ENCODE measurements around the gene CNGB1.
"Not testable (repeated sequence)": the region's sequence is repeated elsewhere in the genome, so short reads cannot be mapped to it uniquely, and the experiment has no call there.

Gene CNGB1

DNA sequence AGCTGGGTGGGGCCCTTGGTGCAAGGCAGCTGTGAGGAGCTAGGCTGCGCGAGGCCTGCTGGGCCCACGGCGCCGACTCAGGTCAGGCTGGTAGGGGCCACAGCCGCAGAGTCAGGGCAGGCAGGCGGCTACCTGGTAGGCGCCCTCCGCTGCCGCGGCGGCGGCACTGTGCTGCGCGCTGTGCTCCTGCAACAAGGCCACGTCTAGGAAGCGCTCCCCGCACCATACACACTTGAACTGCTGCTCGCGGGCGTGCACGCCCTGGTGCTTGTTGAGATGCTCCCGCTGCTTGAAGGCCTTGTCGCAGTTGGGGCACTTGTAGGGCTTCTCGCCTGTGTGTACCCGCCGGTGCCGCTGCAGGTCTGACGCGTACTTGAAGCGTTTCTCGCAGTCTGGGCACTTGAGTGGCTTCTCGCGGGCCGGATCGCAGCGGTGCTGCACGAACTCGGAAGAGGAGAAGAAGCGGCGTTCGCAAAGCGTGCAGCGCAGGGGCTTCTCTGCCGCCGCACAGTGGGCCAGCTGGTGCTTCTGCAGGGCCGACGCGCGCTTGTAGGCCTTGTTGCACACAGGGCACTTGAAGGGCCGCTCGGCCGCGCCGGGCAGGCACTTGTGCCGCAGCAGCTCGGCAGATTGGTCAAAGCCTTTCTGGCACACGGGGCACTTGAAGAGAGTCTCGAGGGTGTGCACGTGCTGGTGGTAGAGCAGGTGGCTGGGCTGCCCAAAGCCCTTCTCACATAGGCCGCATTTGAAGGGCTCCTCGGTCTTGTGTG is 25.7 kb upstream of the CNGB1 start:
- DNase-seq = no peak

DNA sequence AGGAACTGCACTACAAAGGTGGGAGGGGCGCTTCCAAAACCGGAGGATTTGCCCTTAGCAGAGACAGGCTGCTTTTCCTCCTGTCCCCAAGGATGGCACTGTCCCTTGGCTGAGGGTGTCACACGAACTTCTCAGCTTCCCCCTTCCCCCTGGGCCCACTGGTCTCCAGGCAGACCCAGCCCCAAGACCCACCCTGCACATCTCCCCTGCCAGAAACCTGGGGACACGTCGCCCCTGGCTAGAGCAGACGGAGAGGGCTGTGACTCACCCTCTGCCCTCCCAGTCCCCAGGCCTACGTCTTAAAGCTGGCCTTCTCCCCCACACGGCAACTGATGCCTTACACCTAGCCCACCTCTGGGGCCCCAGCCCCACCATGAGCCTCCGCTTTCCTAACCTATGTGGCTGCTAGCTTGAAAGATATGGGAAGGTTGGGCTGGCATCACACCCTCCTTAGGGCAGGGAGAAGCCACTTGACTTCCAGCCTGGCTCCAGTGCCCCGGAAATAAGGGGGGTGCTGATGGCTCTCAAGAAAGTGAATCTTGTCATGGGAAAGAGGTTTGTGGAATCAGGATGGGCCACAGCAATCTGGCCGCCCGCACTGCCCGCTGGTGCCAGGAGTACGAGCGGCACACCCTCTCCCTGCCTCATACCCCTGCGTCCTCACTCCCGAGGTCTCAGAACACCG is 24.9 kb upstream of the CNGB1 start:
- DNase-seq = no peak

DNA sequence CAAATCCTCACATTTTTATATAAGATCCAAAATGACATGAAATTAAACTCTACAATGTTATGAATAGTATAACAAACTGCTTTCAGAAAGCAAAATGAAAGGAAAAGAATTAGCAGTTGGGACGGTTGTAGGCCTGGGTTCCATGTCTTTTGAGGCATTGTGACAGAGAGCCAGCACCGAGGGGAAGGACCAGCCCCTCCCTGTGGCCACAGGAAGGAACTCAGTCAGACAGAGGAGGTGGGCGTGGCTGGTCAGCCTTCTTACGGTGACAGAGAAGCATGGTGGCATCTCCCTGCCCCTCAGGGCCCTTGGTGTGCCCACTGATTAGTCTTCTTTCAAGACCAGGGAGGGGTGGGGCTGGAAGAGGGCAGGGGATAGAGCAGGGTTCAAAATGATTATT is 23.9 kb upstream of the CNGB1 start:
- DNase-seq = peak; percentile 60

DNA sequence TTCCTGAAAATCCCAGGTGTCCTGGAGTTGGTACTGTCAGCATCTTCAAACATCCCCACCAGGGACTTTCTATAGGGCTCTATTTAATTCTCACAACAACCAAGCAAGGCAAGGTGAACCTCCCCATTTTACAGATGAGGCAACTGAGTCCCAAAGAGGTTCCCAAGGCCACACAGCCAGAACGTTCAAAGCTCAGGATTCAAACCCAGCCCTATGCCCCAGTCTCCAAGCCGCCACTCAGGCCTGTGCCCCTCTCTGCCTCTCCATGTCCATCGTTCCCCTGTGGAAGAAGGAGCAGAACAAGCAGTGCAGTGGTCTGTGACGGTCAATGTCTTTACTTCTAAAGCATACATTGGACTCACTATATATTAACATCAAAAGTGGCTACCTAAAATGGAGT is 23.4 kb upstream of the CNGB1 start:
- no peak for DNase-seq

DNA sequence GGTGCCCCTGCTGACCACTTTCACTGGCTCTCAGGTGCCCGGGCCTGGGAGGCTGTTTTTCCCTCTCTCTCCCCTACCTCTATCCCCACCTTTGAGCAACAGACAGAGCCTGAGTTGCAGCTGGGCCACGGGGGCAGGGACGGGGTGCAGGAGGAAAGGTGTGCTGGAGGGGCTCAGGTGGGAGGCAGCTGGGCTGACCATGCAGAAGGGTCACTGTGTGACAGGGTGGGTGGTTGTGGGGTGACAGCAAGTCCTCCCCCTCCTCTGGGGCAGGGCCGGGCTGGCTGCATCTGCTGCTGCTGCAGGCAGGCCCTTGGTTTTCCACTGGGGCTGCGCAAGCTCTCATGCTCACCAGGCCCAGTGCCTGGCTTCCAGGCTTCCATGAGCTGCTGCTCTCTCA is 23.0 kb upstream of the CNGB1 start:
- DNase-seq = no peak

DNA sequence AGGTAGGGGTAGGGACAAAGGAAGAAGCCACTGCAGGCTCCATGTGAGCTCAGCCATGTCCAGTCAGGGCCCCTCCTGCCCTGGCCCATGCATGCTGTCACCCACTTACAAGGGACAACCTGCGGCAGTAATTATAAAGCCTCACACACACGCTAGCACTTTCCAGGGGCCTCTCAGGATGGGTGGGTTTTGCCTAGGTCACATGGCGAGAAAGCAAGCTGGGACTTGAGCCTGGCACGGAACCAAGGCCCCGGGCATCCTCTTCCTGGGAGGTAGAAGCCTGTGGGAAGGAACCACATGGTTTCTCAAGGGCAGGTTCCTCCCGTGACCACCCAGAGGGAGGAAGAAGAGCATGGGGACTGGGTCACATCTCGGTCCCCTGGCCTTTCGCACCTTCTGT is 22.5 kb upstream of the CNGB1 start:
- DNase-seq = no peak

DNA sequence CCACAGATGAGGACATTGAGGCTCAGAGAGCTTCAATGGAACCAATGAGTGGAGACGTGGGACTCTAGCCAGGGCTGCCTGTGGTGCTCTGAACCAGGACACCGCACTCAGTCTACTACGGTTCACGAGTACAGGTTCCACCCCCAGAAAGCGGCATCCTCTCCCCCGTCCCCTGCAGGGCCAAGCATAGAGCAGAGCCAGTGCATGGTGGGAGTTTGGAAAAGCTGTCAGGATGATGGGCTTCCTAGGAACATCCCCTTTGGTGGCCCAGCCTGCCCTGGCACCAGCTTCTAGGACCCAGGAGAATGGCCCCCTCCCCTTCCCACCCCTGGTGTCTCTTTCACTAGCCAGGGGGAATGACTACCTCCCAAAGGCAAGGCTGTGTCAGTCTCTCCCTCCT is 21.2 kb upstream of the CNGB1 start:
- DNase-seq = no peak

DNA sequence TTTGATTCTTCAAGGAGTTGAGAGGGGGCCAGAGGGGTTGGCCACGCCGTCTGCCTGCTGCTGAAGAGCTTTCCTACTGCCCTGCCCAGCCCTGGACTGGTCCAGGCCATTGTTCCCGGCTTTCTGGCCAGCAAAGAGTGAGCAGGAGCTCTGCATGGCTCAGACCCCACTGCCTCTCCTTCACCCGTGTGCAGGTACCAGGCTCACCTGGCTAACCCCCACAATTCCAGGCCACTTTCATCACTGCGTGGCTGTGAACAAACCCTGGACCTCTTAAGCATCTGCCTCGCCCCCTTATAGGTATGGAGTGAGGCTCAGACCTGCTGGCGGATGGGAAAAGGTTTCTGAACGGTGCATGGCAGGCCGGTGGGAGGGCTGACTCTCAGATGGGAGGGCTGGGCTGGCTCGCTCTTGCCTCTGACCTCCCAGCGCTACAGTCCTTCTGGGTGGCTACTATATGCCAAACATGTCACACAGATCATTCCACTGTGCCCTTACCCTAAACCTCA is 20.7 kb upstream of the CNGB1 start:
- DNase-seq = no peak

DNA sequence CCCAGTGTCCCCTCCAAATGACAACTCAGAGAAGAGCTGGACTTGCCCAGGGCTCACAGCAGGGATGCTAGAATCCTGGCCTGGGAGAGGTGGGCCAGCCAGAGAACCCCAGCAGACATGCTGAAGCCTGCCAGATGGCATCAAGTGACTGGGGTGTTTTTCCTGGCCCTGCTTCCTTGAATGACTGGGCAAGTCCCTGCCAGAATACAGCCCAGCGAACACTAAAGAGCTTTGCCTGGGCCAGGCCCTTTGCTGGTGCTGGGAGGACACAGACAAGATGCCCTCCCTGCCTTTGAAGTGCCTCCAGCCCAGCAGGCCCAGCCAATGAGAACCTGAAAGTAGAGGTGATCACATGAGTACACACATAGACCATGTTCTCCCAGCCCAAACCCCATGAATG is 18.0 kb upstream of the CNGB1 start:
- no peak for DNase-seq

DNA sequence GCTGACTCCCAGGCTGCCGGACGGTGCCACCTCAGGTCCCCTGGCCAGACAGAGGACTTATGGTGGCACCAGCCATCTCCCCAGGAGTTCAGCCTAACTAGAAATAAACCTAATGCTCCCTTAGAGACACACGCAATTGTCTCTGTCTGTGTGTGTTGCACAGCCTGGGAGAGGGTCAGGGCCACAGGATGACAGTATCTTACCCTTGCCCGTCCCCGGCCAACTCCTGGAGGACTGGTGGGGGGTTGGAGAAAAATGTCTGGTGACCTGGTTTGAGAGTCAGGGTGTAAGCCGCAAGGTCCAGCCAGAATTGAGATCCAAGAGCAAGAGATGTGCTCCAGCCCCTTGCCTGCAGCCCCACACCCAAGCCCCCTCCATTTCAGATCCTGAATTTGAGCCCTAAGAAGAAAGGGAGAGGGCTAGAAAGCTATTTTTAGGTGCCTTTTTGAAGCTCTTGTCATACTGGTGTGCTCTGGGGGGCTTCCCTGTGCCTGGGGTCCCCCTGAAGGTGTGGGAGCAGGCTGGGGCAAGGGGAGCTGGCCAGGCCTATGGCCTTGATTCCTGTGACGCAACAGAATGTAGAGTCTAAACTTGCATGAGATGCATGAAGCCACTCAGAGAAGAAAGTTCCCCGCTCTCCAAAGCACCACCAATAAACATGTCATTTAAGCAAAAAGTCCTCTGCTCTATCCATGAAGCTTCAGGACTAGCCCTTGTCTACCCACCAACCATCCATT is 16.7 kb upstream of the CNGB1 start:
- no peak for DNase-seq

DNA sequence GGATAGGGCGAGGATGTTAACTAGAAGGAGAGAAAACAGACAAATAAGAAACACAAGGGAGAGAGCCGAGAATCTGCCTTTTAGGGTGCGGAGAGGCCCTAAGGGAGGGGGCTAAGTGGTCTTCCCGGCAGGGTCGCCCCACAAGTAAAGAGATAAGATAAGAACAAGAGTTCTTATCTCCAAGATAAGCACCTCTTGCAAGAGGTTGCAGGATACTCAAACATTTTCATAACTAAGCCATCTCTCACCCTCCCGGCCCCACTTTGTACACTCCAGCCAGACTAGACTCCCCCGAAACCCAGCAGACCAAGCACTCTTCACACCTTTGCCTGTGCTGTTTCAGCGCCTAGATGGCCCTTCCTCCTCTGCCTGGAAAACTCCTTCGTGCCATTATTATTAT is 15.3 kb upstream of the CNGB1 start:
- no peak for DNase-seq

DNA sequence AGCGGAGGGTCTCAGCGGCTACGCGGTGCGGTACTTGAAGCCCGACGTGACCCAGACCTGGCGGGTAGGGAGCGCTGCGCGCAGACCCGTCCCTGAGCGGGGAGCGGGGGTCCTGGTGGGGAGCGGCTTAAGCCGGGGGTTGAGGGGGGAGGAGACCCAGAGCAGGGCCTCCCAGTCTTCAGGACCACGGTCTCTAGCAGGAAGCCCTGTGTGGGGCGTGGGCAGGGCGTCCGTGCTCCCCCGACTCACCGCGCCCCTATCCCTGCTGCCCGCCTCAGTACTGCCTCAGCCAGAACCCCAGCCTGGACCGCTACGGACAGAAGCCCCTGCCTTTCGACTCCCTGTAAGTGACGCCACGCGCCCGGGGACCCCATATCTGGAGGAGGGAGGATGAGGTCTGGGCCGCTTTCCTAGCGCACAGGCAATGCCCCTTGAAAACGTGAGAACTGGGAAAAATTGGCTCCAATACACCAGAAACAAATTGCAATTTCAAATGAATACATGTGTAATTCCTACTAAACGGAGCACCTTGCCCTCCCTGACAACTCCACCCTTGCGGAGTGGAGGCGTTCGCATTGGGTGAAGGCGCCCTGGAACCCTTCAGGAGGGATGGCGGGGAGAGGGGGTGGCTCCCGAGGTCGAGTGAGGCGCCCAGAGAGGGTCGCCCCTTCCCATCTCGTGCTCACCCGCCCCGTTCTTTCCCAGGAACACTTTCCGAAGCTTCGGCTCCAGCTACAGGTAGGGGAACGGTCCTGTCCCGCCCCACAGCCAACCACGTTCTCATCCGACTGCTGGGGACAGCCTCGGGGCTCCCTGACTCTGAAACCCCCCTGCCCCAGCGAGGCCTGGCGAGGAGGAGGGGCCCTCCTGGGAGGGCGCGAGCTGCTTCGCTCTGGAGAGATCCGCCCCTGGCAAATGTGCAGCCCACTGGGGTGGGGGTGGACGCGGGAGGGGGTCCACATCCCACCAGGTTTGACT is 14.6 kb upstream of the CNGB1 start:
- no peak for DNase-seq

DNA sequence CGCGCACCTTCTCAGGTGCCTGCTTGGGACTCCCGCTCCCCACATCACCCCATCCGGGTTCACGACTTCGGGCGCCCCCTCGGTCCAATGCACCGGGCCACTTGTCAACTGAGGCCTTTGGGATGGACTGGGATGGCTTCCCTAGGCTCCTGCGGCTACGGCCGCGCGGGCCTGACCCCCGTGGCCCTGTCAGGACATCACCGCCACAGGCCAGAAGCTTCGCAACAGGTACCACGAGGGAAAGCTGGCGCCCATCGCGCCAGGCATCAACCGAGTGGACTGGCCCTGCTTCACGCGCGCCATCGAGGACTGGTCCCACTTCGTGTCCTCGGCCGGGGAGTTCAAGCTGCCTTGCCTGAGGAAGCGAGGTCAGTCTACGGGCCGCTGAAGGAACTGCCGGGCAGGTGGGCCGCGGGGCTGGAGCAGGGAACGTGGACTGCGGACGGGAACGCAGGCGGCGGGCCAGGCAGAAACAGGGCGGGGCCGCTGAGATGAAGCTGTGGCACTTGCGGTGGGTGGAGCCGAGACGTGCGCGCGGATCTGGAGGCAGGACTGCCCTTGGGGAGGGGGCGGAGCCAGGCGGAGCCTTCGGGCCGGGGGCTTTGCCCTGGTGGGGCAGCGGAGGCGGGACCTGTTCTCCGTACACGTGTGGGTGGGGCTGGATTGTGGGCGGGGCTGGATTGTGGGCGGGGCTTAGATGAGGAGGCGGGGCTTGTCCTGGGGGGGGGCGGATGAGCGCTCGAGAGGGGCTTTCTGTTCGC is 13.7 kb upstream of the CNGB1 start:
- peak; percentile 95 for DNase-seq

DNA sequence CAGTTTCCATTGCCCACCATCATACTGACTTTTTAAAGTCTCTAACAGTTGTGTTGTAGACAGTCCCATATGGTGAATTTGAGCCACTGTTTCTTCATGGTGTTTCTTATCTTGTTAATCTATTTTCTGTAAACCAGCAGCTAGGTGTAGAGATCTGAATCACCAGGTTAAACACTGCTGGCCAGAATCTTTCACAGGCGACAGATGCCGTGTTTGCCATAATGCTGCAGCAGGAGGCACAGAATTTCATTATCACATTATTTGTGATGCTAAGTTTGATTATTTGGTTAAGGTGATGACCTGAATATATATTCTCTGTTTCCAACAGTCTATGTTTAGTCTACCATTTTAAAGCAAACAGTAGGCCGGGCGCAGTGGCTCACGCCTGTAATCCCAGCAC is 11.5 kb upstream of the CNGB1 start:
- no peak for DNase-seq

DNA sequence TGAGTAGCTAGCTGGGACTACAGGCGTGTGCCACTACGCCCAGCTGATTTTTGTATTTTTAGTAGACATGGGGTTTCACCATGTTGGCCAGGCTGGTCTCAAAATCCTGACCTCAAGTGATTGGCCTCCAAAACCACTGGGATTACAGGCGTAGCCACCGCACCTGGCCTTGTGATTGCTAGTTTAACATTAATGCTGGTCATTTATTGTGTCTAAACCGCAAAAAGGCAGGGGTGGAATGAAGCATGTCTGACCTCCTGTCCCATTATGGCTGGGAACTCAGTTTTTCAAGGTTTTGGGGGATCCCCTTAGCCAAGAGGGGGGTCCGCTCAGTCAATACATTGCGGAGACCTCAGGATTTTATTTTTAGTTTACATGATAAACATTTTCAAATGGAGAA is 10.7 kb upstream of the CNGB1 start:
- DNase-seq = no peak

DNA sequence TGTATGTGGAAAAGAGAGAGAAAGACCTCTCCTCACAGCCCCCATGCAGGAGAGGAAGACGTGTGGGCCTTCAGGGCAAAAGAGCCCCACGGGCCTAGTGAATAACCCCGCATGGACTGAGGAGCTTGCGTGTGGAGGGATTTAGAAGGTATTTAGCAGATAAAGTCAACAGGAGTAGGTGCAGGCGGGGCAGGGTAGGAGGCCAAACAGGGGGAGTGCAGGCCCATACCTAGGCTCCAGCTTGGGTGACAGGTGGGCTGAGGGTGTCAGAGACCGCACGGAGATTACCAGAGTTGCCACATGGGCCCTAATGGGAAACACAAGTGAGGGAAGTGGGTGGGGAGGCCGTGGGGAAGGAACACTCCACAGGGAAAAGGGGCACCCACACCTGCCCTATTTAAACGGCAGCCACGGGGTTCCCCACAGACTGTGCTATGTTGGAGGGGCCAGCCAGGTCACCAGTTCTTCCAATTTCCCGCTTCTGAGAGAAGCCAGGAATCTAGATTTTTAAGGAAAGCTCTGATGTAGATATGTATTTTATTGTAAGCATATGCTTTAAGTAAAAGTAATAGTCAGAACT is 8.2 kb upstream of the CNGB1 start:
- DNase-seq = no peak

DNA sequence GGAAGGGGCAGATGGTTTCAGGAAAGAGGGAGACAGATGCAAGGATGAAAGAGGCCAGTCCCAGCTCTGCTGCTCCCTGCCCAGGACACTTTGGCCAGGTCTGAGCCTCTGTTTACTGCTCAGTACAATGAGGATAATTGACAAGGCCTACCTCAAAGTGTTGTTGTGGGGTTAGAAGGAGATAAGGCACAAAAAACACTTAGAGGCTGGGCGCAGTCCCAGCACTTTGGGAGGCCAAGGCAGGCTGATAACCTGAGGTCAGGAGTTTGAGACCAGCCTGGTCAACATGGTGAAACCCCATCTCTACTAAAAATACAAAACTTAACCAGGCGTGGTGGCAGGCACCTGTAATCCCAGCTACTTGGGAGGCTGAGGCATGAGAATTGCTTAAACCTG is 7.1 kb upstream of the CNGB1 start:
- not testable (repeated sequence) for DNase-seq

DNA sequence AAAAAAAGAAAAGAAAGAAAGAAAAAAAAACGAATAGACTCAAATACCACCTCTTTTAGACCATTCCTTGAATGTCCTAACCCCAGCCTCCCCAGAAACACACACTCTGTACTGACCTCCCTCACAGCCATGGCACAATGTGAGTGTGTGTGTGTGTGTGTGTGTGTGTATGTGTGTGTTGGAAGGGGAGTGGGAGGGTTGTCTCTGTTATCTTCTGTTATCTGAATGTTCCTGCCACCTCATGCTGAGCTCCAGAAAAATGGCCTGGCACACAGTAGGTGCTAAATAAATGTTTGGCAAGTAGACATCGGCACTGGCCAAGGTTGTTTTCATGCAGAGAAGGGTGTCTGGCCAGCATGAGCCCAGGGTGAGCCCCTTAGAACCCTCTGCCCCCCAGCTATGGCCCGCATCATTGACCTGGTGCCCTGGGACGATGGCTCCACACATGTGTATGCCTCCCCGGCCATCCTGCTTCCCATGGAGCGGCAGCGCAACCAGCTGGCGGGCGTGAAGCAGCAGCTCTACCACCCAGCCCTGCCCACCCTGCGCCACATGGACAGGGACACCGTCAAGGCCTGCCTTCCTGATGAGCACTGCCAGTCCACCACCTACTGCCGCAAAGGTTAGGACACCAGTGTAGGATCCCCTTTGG is 6.6 kb upstream of the CNGB1 start:
- DNase-seq = no peak

DNA sequence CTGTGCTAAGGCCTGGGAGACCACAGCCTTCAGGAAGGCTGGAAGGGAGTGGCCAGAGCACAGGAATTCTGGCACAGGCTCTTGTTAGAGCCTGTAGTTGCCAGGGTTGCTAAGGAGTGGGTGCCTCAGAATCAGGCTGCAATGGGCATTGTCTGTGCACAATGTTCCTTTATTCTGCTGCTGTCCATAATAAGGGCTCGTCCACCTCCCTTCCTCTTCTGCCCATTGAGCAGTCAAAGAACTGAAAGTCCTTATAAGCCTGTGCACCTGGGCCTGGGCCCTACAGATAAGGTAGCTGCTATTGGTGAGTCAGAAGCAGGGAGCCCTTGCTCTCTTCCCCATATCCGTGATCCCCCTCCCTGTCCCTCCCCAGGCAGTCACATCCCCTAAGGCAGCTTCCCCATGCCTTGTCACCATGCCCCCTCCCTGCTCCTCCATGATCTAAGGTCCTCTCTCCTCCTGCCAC is 5.4 kb upstream of the CNGB1 start:
- DNase-seq = no peak

DNA sequence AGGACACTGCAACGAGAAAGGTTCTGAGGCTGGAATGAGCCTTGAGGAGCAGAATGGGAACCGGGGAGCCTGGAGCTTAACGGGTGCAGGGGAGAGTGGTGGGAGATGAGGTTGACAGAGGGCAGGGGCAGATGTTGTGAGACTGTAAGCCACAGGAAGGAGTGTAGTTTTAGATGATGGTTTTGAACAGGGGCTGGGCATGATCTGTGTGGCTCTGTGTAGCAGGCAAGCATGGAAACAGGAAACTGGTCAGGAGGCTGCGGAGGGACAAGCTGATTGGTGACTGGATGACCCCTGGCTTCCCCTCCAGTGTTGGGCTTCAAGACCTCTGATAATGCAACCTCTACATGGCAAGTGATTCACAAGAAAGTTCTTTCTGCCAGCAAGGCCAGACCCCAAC is 1.4 kb upstream of the CNGB1 start:
- DNase-seq = no peak

DNA sequence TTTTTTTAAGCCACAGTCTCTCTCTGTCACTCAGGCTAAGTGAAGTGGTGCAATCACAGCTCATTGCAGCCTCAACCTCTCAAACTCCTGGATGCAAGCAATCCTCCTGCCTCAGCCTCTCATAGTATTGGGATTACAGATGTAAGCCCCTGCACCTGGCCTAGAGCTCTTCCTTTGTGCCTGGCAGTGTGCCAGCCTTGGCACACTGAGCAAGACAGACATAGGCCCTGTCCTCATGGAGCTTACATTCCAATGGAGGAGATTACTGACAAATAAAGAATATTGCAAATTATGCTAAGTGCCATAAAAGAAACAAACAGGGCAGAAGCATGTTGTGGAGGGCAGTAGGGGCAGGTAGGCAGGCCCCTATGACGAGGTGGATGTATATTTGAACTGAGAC is 920 bp upstream of the CNGB1 start:
- no peak for DNase-seq

All from CD4-positive, alpha-beta T cell treated with Interleukin-17A for 1 hour (primary cell).